Fibroblast of villous mesenchyme (primary cell): ENCODE results near the gene TMPRSS2. TPM values are rescaled to one million over a fixed set of nuclear protein-coding genes. Genes with fewer than 3 reads are reported as not detected.

ENCODE experiments used
- DNase-seq: peaks from one replicate; pipeline ENCODE4 v3.0.0-alpha.2; 2010; ENCODE audit warnings: low read depth
- H3K4me3 ChIP-seq: 2 replicates; pipeline ENCODE4 v1.5.1; 2011; ENCODE audit warnings: low read depth, mild to moderate bottlenecking, low read length
- total RNA-seq: library from RNA; depleted of rRNA; stranded (reverse); fragments of >200 nt; gene quantifications from 2 replicates; pipeline ENCODE4 v1.2.3, GENCODE V29; 2012
- TF ChIP-seq, protein P1 (sequence below): IDR thresholded peaks from 2 replicates; pipeline ENCODE4 v1.5.1; 2012; ENCODE audit warnings: low read depth, mild to moderate bottlenecking, low read length; ENCODE audit not compliant: insufficient read depth

The TMPRSS2 gene
- total RNA-seq, 1 donor = not detected

DNA sequence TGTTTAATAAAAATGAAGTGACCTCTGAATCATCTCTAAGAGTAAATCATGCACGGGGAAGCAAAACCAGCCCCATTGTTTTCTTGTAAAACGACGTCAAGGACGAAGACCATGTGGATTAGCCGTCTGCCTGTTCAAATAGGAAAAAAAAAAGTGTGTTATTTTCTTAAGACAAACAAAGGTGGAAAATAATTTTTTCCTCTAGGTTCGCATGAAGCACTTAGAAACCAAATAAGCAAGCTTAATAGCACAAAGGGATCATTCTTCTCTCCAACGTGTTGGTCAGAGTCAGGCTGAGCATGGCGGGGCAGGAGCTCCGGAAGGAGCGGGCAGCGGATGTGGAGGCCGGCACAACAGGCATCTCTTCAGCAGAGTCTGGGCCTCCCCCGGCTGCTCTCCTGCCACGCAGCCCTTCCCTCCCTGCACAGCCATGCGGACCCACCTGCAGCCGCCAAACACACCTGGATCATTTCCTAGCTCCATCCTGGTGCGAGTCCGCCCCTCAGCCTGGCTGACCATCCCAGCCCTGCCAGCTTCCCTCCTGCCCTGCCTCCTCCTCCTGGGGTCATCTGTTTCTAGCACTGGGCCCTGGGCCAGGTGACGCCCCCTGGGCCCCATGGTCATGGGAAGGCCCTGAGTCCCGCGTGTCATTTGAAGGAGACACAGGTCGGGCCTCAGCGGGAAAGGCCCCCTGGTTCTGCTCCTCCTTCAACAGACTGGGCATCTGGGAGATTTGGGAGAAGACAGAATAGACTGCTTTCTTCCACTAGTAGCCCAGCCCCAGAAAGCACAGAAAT, 41.7 kb downstream of the TMPRSS2 start:
- H3K4me3 ChIP-seq = no peak overlapping the region
- TF ChIP-seq, protein P1, sequence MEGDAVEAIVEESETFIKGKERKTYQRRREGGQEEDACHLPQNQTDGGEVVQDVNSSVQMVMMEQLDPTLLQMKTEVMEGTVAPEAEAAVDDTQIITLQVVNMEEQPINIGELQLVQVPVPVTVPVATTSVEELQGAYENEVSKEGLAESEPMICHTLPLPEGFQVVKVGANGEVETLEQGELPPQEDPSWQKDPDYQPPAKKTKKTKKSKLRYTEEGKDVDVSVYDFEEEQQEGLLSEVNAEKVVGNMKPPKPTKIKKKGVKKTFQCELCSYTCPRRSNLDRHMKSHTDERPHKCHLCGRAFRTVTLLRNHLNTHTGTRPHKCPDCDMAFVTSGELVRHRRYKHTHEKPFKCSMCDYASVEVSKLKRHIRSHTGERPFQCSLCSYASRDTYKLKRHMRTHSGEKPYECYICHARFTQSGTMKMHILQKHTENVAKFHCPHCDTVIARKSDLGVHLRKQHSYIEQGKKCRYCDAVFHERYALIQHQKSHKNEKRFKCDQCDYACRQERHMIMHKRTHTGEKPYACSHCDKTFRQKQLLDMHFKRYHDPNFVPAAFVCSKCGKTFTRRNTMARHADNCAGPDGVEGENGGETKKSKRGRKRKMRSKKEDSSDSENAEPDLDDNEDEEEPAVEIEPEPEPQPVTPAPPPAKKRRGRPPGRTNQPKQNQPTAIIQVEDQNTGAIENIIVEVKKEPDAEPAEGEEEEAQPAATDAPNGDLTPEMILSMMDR = no peak
- no peak for DNase-seq

DNA sequence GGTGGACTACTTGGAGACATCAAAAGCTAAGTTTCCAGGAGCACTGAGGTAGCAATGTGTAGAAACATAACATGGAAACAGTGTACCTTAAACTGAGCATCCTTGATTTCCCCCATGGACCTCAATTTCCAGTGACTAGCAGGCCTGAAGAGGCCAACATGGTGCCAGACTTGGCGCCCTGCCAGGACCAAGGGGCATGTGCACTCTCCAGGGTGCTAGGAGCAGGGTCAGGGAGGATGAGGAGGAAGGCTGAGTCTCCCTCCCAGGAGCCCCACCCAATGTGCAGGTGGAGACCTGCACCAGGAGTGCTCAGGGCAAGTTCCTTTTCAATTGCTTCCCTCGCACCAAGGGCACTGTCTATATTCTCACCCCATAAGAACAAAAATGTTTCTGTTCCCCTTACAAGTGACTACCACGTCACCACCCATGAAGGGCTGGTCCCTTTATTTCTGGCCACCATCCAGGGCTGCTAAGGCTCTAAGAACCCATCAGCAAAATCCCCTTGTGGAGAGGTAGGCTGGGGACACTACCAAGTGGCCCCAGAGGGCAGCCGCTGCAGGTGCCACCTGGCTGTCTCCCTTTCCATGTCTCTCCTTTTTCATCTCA, 42.7 kb downstream of the TMPRSS2 start:
- no peak for DNase-seq
- TF ChIP-seq, protein P1 = no peak
- no peak overlapping the region for H3K4me3 ChIP-seq

DNA sequence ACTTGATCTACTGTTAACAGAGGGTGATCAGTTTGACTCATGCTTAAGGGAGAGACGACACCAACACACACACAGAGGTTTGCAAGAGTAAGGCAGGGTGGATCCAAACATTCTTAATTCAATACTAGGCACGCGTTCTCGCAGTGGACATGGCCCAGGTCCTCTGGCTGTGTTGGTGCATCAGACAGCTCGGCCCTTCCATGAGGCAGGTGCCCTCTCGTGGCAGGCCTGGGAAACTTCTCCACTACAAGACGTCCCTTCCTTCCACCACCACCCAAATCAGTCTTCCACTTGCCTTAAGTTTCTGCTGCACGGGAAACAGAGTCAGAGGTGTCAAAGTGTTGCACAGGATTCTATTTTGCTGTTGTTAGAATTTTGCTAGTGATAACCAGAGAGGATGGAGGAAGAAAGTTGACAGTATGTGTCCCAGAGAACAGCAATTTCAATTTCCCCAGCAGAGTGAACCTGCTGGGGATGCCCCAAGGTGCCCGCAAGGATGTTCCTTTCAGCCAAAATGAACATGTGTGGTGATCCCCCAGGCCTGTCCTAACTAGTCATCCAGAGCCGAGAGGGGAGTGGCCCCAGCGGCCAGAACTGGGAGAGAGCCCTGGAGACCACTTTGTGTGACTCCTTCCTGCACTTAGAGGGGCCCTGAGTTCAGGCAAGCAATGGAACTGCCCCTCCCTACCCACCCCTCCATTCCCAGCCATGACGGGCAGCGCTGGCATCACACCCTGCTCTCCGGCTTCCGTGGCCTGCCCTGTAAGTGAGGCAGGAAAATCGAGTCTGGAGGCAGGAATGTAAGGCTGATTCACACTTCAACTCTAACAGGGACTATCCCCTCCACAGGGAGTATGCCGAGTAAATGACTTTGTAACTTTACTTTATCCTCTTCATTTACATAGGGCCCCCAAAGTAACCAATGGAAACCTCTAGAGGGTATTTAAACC, 47.1 kb downstream of the TMPRSS2 start:
- no peak overlapping the region for H3K4me3 ChIP-seq
- TF ChIP-seq, protein P1 = peak; percentile 79
- DNase-seq = peak; percentile 73

DNA sequence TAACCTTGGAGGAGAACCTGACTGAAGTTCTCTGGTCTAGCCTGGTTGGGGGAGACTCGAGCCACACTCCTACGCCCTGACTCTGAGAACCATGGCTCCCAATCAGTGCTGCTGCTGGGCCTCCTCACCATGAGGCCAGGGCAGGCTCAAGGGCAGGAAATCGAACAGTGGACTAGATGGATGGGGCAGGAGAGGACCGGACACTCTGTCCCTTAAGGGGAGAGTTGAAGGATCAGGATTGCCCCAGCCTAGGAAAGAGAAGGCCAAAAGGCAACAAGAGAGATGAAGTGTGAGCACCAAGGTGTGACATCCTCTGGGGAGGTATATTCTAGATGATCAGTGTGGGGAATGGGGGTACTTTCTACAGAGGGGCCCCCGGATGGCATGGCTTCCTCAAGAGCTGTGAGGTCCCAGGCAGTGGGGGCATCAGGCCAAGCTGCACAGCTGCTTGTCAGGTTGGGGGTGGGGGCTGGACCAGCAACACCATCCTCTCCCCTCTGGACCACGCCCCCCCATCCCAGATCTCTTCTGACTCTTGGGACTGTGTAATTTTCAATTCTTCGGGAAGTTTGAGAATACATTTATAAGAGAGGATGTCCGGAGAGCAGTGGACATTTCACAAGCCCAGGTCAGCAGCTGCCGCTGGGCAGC, 47.9 kb downstream of the TMPRSS2 start:
- no peak for DNase-seq
- H3K4me3 ChIP-seq = no peak overlapping the region
- TF ChIP-seq, protein P1 = no peak

DNA sequence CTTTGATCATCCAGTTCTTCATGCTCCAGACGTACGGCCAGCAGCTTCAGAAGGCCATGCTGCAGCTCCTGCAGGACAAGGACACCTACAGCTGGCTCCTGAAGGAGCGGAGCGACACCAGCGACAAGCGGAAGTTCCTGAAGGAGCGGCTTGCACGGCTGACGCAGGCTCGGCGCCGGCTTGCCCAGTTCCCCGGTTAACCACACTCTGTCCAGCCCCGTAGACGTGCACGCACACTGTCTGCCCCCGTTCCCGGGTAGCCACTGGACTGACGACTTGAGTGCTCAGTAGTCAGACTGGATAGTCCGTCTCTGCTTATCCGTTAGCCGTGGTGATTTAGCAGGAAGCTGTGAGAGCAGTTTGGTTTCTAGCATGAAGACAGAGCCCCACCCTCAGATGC, 49.4 kb downstream of the TMPRSS2 start:
- H3K4me3 ChIP-seq = no peak overlapping the region
- no peak for DNase-seq
- TF ChIP-seq, protein P1 = no peak

DNA sequence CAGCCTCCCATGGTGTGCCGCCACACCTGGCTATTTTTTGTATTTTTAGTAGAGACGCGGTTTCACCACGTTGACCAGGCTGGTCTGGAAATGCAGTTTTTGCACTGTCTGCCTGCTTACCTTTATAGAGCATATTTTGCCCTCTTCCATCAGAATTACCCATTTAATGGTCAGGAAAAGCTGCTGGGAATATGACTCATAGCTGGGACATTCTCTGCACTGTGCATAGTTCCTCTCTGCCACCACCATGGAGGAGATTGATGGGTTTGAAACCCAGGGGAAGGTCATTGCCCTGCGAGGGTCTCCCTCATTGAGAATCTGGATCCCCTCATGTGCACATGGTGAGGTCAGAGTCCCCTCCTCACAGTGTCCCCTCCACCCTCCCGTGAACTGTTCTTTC, 49.8 kb downstream of the TMPRSS2 start:
- no peak for DNase-seq
- no peak overlapping the region for H3K4me3 ChIP-seq
- TF ChIP-seq, protein P1 = no peak
